Inflammatory macrophage treated with lipopolysaccharide for 1 hour (primary cell): Measurements from ENCODE around the gene BABAM2.
"Not testable (repeated sequence)": the region's sequence is repeated elsewhere in the genome, so short reads cannot be mapped to it uniquely, and the experiment has no call there.

Source experiments
- DNase-seq, 2 donors: peaks; one replicate each; pipeline ENCODE4 v3.0.0-alpha.2; 2020 to 2022

The BABAM2 gene

GRCh38 chr2:28369358-28369757 lies 478.8 kb downstream of the BABAM2 start:
- no peak for DNase-seq

- DNase-seq, result no peak
These were observed 479.8 kb downstream of the BABAM2 start for GRCh38 chr2:28370354-28370753.

- DNase-seq, result not testable (repeated sequence)
These were observed 481.2 kb downstream of the BABAM2 start for GRCh38 chr2:28371728-28372127.

GRCh38 chr2:28373854-28374253 lies 483.3 kb downstream of the BABAM2 start:
- DNase-seq, result no peak

GRCh38 chr2:28374331-28374730 lies 483.8 kb downstream of the BABAM2 start:
- DNase-seq, result no peak

GRCh38 chr2:28375236-28375635 lies 484.7 kb downstream of the BABAM2 start:
- no peak for DNase-seq

GRCh38 chr2:28375742-28376631 lies 485.5 kb downstream of the BABAM2 start:
- no peak for DNase-seq

GRCh38 chr2:28377195-28377816 lies 486.8 kb downstream of the BABAM2 start:
- no peak for DNase-seq

GRCh38 chr2:28377984-28378678 lies 487.6 kb downstream of the BABAM2 start:
- no peak for DNase-seq

- no peak for DNase-seq
These were observed 488.4 kb downstream of the BABAM2 start for GRCh38 chr2:28378679-28379584.

GRCh38 chr2:28380219-28380618 lies 489.7 kb downstream of the BABAM2 start:
- DNase-seq, result no peak

- DNase-seq, result no peak
These were observed 491.0 kb downstream of the BABAM2 start for GRCh38 chr2:28381225-28382180.

GRCh38 chr2:28382755-28383154 lies 492.2 kb downstream of the BABAM2 start:
- DNase-seq, result no peak

- no peak for DNase-seq
These were observed 496.8 kb downstream of the BABAM2 start for GRCh38 chr2:28387082-28387960.
